NB4 (cell line): ENCODE results near the gene BORCS8.

Experiments used
- DNase-seq: peaks from one replicate; pipeline ENCODE4 v3.0.0; 2010; ENCODE audit warnings: low read depth
- H3K4me3 ChIP-seq: one replicate; pipeline ENCODE4 v1.5.1; 2011; ENCODE audit warnings: mild to moderate bottlenecking, low read depth, low read length, moderate library complexity
- MYC ChIP-seq: IDR thresholded peaks from 2 replicates; pipeline ENCODE4 v1.6.1; 2011; ENCODE audit warnings: low read depth, low read length
- POLR2A ChIP-seq: IDR thresholded peaks from 2 replicates; pipeline ENCODE4 v1.6.1; 2011; ENCODE audit warnings: mild to moderate bottlenecking; ENCODE audit not compliant: insufficient read length; ENCODE audit errors: extremely low read depth
- TF ChIP-seq, protein P1 (sequence below): IDR thresholded peaks from 2 replicates; pipeline ENCODE4 v1.6.1; 2011; ENCODE audit warnings: low read depth, low read length
- TF ChIP-seq, protein P2 (sequence below): IDR thresholded peaks from one replicate; pipeline ENCODE4 v1.5.1; 2012; ENCODE audit warnings: low read depth, low read length

Gene BORCS8

DNA sequence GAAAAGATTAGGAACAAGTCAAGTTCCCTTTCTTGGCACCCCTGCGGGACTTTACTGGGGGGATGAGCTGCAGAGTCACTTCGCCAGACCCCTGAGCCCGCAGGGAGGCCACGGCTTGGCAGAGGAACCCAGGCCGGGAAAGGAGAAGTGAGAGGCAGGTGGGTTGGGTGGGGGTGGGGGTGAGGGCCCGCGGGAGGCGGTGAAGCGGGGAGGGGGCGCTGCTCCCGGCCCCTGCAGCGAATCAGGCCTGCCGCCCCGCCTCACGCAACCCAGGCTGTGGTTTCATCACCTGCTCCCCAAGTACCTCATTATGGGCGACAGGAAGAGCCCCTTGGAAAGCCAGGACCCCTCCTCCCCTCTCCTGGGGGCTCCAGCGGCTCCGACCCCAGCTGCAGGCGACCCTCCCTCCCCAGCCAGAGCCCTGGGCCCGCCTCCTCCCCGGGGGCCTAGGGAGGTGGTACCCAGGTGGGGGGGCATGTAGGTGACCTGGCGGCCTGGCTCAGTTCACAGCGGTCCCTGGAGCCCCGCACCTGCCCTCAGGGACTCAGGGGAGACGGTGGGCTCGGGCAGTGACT lies 31.4 kb downstream of the BORCS8 start:
- TF ChIP-seq, protein P1, sequence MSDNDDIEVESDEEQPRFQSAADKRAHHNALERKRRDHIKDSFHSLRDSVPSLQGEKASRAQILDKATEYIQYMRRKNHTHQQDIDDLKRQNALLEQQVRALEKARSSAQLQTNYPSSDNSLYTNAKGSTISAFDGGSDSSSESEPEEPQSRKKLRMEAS, result no peak
- TF ChIP-seq MYC (no peak), POLR2A (no peak)
- TF ChIP-seq, protein P2, sequence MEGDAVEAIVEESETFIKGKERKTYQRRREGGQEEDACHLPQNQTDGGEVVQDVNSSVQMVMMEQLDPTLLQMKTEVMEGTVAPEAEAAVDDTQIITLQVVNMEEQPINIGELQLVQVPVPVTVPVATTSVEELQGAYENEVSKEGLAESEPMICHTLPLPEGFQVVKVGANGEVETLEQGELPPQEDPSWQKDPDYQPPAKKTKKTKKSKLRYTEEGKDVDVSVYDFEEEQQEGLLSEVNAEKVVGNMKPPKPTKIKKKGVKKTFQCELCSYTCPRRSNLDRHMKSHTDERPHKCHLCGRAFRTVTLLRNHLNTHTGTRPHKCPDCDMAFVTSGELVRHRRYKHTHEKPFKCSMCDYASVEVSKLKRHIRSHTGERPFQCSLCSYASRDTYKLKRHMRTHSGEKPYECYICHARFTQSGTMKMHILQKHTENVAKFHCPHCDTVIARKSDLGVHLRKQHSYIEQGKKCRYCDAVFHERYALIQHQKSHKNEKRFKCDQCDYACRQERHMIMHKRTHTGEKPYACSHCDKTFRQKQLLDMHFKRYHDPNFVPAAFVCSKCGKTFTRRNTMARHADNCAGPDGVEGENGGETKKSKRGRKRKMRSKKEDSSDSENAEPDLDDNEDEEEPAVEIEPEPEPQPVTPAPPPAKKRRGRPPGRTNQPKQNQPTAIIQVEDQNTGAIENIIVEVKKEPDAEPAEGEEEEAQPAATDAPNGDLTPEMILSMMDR, result no peak
- peak; percentile 55 for DNase-seq
- no peak overlapping the region for H3K4me3 ChIP-seq

DNA sequence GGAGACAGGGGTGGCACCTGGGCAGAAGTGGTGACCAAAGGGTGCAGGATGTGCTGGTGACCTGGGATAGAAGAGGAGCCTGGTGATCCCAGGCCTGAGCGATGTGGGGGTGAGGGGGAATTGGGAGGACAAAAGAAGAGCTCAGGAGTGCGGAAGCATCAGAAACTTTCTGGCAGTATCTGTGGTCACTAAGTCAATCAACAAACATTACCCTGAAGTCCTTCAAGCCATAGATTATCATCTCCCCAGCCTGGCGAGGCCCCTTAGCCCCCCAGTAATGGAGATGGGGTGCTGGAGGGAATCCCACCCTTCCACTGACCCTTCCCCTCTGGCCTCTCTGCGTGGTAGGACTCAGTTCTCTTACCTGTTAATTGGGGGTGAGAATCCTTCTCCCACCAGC lies 32.4 kb downstream of the BORCS8 start:
- no peak for DNase-seq
- TF ChIP-seq, protein P1, result no peak
- no peak overlapping the region for H3K4me3 ChIP-seq

DNA sequence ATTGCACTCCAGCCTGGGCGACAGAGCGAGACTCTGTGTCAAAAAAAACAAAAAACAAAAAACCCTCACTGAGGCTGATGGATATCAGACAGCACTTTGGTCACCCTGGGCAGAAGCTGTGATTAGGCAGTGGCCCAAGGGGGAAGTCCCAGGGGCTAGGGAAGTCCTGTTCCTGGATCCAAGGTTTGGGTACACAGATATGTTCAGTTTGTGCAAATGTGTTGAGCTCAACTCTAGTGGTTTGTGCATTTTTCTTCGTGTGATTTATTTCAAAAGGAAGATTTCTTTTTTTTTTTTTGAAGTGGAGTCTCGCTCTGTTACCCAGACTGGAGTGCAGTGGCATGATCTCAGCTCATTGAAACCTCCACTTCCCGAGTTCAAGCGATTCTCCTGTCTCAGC lies 34.1 kb downstream of the BORCS8 start:
- no peak for DNase-seq
- TF ChIP-seq, protein P2, result no peak
- TF ChIP-seq, protein P1, result no peak
- TF ChIP-seq POLR2A, result no peak
- no peak for TF ChIP-seq MYC
- no peak overlapping the region for H3K4me3 ChIP-seq

DNA sequence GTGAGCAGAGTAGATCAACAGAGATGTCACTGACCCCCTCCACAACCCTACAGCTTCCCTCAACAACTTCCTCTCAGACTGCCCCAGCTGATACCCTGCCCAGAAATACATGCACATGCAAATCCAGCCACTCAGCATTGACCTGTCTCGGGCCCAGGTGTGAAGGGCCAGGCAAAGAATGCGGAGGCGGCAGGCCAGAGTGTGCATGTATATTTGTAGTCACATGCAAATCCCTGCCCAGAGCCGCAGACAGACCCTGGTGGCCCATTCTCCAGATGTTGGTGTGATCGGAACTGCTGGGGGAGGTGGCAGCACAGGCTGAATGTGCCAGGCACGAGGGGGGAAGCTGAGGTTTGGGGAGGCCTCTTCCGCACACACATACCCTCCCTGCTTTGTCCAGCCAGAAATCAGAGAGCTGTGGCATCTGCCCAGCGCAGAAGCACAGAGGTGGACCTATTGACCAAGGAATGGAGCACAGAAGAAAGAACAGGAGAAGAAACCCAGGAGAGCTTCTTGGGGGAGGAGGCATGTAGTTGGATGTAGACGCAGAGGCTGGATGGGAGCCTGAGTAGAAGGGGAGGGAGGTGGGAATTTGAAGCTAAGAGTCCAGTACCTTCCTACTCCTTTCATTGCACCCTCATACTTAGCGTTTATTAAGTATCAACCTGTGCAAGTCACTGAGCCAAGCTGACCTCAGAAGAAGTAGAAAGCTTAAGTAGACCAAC lies 36.3 kb downstream of the BORCS8 start:
- TF ChIP-seq MYC (no peak), POLR2A (no peak)
- TF ChIP-seq, protein P2, result no peak
- TF ChIP-seq, protein P1, result no peak
- H3K4me3 ChIP-seq, result no peak overlapping the region
- DNase-seq, result no peak

DNA sequence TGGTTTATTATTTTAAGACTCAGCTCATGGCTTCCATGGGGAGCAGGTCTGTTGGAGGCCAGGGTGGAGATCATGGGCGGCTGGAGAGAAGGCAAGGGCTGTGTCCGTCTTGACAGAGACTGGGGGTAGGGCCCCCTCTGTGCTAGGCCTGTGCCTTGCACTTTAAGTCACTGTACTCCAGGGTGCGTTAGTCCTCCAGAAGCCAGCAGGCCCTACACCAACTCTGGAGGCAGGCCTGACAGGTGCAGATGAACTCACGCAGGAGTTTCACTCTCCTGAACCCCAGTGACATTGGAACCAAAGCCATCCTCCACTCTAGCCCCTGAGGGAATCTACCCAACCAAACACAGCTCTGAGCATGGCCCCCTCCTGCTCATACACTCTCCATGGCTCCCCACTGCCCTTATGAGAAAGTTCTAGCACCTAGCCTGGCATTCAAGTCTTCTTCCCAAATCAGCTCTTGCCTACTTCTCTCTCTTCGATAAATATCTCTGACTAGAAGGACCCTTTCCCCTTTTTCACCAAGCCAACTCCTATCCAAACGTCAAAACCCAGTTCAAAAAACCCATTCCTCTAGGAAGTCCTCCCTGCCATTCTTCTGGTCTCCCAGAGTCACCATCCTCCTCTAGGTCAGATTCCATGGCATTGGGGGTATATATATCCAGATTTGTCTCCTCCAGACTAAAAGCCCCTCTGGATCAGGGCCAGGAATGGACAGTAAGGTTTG lies 37.0 kb downstream of the BORCS8 start:
- TF ChIP-seq MYC (no peak), POLR2A (no peak)
- TF ChIP-seq, protein P1, result no peak
- TF ChIP-seq, protein P2, result no peak
- H3K4me3 ChIP-seq, result no peak overlapping the region
- DNase-seq, result no peak

DNA sequence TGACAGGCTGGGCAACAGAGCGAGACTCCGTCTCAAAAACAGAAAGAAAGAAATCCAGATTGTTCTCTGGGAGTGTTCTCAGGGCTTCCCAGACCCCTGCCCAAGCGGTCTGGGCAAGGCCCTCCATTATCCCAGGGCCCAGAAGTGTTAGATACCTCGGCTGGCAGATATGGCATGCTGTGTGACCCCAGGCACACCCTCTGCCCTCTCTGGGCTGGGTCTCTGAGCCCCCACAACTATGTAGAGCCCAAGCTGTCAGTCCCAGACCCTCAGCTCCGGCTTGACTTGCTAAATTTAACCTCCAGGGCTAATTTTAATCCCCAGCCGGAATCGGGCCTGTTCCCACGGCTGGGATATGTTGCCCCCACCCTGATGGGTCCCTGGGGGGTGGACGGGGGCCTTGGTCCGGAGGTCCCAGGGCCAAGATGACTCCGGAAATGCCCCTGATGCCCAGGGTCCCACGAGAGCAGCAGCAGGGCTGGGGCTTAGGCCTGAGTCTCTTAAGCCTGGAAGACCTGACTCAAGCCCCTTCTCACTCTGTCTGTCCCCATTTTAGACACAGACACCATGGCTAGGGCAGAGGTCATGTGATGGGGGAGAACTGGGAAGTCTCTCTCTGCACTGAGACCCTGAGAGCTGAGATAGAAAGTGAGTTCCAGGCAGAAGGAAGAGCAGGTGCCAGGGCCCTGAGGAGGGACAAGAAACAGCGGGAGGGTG lies 39.1 kb downstream of the BORCS8 start:
- no peak overlapping the region for H3K4me3 ChIP-seq
- TF ChIP-seq POLR2A, result no peak
- TF ChIP-seq MYC, result no peak
- TF ChIP-seq, protein P2, result no peak
- TF ChIP-seq, protein P1, result no peak
- DNase-seq, result no peak
